GM10266 (cell line): ENCODE results near the gene TMEM213.

Experiments used
- DNase-seq: peaks from one replicate; pipeline ENCODE4 v3.0.0; 2012; ENCODE audit errors: extremely low spot score
- TF ChIP-seq, protein P1 (sequence below): IDR thresholded peaks from 2 replicates; pipeline ENCODE4 v1.5.1; 2012; ENCODE audit warnings: mild to moderate bottlenecking, low read depth; ENCODE audit not compliant: control insufficient read depth, insufficient read depth; ENCODE audit errors: missing control alignments

The TMEM213 gene, protein sequence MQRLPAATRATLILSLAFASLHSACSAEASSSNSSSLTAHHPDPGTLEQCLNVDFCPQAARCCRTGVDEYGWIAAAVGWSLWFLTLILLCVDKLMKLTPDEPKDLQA

DNA sequence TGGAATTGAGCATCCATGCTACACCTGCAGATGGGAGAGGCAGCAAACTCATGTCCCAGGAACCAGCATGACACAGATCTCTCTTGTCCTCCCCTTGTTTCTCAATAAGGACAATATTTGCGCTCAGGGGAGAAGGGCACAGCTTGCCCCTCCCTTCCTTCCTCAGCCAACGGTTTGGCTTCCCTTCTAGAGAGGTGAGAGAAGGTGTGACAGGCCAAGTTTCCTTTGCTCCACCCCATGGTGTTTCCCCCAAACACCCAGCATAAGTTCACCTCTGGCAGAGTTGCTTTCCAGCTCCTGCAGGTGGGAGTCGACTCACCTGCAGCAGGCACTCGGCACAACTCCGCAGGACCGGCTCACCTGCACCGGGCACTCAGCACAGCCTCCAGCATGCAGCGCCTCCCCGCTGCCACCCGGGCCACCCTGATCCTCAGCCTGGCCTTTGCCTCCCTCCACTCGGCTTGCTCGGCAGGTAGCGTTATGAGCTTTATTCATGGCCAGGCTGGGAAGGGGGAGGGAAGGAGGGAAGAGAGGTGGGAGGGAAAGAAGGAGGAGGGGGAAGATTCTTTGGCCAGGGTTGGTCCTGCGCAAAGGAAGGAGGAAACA is at the start of gene TMEM213, which contains the start of gene ATP6V0A4:
Gene TMEM213, plus strand, starts transcription at position 280 of the 606 bp plus-strand sequence. Its CDS starts 111 bp downstream, at position 391.
Gene ATP6V0A4, minus strand, starts transcription at position 482 of the 606 bp plus-strand sequence. CDS start 26,949 bp downstream, outside the sequence.
- TF ChIP-seq, protein P1, sequence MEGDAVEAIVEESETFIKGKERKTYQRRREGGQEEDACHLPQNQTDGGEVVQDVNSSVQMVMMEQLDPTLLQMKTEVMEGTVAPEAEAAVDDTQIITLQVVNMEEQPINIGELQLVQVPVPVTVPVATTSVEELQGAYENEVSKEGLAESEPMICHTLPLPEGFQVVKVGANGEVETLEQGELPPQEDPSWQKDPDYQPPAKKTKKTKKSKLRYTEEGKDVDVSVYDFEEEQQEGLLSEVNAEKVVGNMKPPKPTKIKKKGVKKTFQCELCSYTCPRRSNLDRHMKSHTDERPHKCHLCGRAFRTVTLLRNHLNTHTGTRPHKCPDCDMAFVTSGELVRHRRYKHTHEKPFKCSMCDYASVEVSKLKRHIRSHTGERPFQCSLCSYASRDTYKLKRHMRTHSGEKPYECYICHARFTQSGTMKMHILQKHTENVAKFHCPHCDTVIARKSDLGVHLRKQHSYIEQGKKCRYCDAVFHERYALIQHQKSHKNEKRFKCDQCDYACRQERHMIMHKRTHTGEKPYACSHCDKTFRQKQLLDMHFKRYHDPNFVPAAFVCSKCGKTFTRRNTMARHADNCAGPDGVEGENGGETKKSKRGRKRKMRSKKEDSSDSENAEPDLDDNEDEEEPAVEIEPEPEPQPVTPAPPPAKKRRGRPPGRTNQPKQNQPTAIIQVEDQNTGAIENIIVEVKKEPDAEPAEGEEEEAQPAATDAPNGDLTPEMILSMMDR: no peak
- DNase-seq: no peak

DNA sequence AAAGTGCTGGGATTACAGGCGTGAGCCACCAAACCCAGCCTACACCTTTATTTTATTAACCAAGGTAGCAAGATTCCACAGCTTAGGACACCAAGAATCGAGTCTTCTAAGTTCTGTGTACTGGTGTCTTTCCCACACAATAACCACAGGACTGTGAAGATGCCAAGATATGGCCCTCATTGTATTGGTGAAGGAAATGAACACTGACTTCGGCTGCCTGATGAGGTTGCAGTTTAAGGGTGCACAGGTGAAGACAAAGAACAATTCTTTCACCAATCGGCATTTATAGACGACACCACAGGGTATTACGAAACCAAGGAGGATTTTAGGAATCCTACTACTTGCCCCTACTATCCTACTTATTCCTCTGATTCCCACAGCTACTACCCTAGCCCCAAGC is 49.1 kb upstream of the TMEM213 start:
- no peak for DNase-seq

DNA sequence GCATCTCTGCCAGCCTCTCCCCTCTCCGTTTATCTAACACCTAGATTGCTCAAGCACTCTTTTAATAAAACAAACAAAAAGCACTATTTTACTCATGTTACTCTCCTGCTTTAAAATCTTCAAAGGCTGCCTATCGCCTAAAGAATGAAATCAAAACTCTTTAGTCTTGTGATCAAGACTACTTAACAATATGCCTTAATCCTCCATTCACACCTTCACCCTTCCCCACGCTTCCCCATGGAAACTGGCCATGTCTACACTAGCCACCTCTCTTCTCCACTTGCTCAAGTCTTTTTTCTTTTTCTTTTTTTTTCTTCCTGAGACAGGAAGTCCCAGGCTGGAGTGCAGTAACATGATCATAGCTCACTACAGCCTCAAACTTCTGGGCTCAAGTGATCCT is 47.8 kb upstream of the TMEM213 start:
- TF ChIP-seq, protein P1: no peak

More for the DNA sequence above, 49.1 kb upstream of the TMEM213 start:
- TF ChIP-seq, protein P1: no peak

DNA sequence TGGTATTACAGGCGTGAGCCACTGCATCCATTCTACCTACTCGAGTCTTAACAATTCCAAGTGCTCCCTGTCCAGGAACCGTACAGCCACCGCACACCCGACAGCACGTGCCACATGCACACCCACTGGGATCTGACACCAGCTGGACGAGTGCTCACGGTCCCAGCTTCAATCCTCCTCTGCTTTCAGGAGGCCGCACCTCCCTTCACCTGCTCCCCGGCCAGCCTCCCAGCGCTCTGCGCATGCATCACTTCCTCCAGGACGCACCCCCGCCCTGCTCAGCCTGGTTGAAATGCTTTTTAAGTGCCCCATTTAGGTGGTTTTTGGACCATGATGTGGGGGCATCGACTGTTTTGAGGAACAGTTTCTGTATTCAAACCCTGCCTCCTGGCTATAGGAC is 47.3 kb upstream of the TMEM213 start:
- TF ChIP-seq, protein P1: no peak
- no peak for DNase-seq

More for the DNA sequence above, 47.8 kb upstream of the TMEM213 start:
- no peak for DNase-seq

DNA sequence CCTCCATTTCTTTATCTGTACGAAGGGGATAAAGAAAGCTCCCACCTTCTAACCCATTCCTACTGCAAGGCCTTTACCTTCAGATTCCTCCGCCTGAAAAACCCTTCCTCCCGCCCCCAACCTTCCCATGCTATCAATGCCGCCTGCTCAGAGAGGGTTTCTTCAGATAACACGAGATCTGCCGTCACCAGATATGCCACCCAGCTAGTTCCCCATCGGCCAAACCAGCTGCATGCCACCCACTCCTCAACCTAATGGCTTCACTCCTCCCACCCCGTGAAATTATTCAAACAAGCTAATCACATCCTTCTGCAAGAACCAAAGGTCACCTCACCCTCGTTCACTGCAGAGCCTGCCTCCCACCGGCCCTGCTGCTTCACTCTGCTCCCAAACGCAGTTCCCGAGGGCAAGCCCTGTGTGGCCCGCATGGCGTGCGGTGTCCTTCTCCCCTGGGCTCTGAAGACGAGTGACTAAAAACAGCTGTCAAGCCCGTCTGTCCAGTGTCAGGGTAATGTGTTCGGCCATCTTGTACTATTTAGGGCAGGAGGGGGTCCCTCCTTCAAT is 46.8 kb upstream of the TMEM213 start:
- TF ChIP-seq, protein P1: no peak
- DNase-seq: no peak

DNA sequence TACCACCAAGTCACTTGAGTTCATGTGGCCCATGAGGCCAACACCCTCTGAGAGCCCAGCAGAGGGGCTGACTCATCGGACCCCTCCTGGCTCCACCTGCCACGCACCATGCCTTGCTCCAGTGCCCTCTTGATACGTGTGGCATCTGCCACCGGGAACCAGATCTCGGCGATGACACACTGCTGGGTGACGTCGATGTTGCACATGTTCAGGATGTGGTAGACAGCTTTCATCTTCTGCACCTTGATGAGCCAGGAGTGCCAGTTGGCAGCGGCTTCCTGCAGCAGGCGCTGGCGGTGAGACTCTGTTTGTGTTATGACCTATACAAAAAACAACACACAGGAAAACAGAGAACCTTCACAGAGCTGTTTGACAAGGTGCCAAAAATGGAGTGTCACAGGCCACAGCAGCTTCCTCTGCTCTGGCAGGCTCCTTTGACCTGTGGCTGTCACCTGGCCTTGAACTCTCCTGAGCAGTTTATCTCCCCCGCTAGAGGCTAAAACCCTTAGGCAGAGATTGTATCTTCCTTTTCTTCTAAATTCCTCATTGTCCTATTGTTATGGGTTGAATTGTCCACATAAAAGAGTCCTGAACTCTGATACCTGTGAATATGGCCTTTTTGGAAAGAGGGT is 45.2 kb upstream of the TMEM213 start:
- TF ChIP-seq, protein P1: no peak
- DNase-seq: no peak
